ENCODE results near the gene COL4A4.

GRCh38 chr2:227130636-227131035 lies 33.4 kb downstream of the COL4A4 start:
- TF ChIP-seq CTCF (IDR thresholded peaks at IDR 0.05) (no peak), ZFX (IDR thresholded peaks at IDR 0.05; ENCODE audit: borderline replicate concordance) (no peak)
